ENCODE data around the gene GPATCH2L.

DNA sequence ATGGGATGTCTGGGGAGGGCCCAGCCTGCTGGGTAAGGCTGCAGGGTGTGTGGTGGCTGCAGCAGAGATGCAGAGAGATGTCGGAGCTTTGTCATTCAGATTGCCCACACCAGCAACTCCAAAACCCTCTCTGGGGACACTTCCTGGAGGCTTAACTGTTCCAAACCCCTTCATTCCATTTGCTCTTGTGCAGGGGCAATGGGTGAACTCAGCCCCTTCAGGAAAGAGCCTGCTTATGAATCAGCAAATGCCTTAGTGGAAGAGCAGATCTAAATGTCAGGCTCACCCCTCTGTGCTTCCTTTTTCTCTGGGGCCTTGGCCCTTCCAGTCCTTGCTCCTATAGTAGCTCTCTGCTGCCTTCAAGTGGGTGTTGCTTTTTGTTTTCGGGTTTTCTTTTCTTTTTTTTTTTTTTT lies 36.7 kb upstream of the GPATCH2L start:
- TF ChIP-seq, protein P1, sequence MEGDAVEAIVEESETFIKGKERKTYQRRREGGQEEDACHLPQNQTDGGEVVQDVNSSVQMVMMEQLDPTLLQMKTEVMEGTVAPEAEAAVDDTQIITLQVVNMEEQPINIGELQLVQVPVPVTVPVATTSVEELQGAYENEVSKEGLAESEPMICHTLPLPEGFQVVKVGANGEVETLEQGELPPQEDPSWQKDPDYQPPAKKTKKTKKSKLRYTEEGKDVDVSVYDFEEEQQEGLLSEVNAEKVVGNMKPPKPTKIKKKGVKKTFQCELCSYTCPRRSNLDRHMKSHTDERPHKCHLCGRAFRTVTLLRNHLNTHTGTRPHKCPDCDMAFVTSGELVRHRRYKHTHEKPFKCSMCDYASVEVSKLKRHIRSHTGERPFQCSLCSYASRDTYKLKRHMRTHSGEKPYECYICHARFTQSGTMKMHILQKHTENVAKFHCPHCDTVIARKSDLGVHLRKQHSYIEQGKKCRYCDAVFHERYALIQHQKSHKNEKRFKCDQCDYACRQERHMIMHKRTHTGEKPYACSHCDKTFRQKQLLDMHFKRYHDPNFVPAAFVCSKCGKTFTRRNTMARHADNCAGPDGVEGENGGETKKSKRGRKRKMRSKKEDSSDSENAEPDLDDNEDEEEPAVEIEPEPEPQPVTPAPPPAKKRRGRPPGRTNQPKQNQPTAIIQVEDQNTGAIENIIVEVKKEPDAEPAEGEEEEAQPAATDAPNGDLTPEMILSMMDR (IDR thresholded peaks at IDR 0.05; ENCODE audit: low read length) = no peak
- TF ChIP-seq EZH2phosphoT487 (IDR thresholded peaks at IDR 0.05; ENCODE audit: low read length) (no peak), EZH2 (optimal IDR thresholded peaks at IDR 0.05; ENCODE audit: low read depth, low read length) (no peak)
